ENCODE measurements around the gene ZNF608. TPM values are rescaled to one million over a fixed set of nuclear protein-coding genes. Genes with fewer than 3 reads are reported as not detected.

ZNF608 gene
- polyA plus RNA-seq, 3 donors from 2014 or later = not detected

DNA sequence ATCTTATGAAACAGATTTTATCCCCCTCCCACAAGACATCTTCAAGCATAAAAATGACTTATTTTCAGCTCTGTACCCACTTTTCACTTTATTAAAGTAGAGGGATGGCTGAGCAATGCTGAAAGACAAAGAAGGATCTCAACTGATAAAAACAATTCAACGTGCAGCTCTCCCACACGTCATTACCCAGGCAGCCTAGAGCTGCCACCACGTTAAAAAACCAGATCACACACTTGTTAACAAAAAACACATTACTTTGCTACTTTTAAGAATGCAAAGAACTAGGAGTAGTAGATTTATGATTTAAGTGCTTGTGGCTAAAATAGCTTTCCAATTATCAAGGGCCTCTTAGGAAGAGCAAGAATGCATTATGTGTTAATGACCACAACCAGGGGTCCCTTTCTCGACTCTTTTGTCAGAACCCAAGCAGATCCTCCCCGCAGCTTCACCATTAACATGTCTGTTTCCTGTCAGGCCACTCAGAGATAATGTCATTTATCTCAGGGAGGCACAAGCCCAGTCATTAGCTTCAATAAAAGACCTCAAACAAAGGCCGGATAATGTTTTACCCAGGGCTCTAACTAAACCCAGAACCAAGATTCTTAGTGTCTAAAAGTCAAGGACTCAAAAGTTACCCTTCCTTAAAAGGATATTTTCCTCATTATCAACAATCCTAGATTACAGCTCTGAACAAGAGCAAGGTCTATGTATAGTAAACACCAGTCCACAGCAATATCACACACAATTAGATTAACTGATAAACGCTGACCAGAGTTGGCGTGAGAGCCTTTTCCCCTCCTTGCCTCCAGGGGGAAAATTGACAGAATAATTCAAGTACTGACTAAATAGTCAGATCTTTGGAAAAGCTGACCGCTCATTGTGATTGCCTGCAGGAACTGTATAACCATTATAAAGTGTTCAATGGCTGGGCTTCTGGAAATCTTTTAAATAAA lies 7.5 kb downstream of the ZNF608 start:
- DNase-seq = no peak
- Mint-ChIP-seq H3K36me3 (peaks cover 0 to 4% (median 3%) of the 10 kb centered on the region in 3 donors), H3K9me3 (peaks cover 0 to 5% (median 2%) of the 10 kb centered on the region in 6 donors), H3K4me3 (no peak overlapping the region), H3K27me3 (ENCODE audit: low read depth in 3 of 3) (peaks cover 8 to 16% (median 14%) of the 10 kb centered on the region in 3 donors), H3K27ac (no peak overlapping the region), H3K4me1 (peaks cover 0 to 4% of the 10 kb centered on the region in 2 donors)

DNA sequence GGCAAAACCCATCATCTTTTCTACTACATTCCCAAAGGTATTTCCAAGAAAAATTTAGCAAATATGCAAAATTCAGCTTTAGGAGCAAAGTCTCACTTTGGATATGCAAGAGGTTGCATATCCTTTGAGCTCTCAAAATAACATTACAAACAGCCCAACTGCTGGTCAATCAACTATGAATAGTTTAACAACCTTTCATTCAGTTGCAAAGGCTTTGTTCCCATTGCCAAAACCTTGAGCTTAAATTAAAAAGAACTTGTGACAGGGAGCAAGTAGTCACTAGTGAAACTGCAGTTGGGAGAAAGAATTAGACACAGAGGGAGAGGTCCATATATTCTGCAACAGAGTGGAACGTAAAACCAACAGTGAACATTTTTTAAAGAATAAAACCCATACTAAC lies 8.8 kb downstream of the ZNF608 start:
- H3K27me3 Mint-ChIP-seq (ENCODE audit: low read depth in 3 of 3) = peaks cover 8 to 27% (median 16%) of the 10 kb centered on the region in 3 donors
- no peak overlapping the region for H3K4me3 Mint-ChIP-seq
- H3K36me3 Mint-ChIP-seq = peaks cover 0 to 4% (median 3%) of the 10 kb centered on the region in 3 donors
- H3K27ac Mint-ChIP-seq = no peak overlapping the region
- H3K4me1 Mint-ChIP-seq = peaks cover 0 to 4% of the 10 kb centered on the region in 2 donors
- peaks cover 0 to 5% (median 2%) of the 10 kb centered on the region in 6 donors for H3K9me3 Mint-ChIP-seq
- DNase-seq = no peak

DNA sequence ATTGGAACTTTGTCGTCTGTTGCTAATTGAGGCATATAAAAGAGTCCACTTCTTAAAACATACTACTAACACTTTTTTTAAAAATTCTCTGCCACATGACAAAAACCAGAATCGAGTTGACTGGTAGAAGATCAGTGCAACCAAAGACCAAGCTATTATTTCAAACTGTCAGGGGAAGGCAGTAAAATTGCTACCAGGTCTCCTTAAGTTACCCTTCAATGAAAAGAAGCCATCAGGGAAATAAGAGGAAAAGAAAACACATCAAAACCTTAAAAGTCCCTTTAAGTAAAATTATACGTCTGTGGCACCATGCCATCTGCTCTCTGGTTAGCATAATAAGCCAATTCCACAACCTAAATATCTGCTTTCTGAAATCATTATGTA lies 9.6 kb downstream of the ZNF608 start:
- Mint-ChIP-seq H3K36me3 (peaks cover 0 to 4% (median 3%) of the 10 kb centered on the region in 3 donors), H3K27me3 (ENCODE audit: low read depth in 3 of 3) (peaks cover 8 to 27% (median 17%) of the 10 kb centered on the region in 3 donors), H3K9me3 (peaks cover 0 to 5% (median 2%) of the 10 kb centered on the region in 6 donors), H3K4me3 (no peak overlapping the region), H3K27ac (no peak overlapping the region), H3K4me1 (peaks cover 0 to 4% of the 10 kb centered on the region in 2 donors)
- DNase-seq = no peak

GRCh38 chr5:124736082-124736804 lies 10.2 kb downstream of the ZNF608 start:
- DNase-seq = no peak
- Mint-ChIP-seq H3K27ac (no peak overlapping the region), H3K4me3 (no peak overlapping the region), H3K36me3 (peaks cover 0 to 3% (median 1%) of the 10 kb centered on the region in 3 donors), H3K9me3 (peaks cover 0 to 4% (median under 1%) of the 10 kb centered on the region in 6 donors), H3K4me1 (peaks cover 0 to 4% of the 10 kb centered on the region in 2 donors), H3K27me3 (ENCODE audit: low read depth in 3 of 3) (peaks cover 8 to 26% (median 17%) of the 10 kb centered on the region in 3 donors)

DNA sequence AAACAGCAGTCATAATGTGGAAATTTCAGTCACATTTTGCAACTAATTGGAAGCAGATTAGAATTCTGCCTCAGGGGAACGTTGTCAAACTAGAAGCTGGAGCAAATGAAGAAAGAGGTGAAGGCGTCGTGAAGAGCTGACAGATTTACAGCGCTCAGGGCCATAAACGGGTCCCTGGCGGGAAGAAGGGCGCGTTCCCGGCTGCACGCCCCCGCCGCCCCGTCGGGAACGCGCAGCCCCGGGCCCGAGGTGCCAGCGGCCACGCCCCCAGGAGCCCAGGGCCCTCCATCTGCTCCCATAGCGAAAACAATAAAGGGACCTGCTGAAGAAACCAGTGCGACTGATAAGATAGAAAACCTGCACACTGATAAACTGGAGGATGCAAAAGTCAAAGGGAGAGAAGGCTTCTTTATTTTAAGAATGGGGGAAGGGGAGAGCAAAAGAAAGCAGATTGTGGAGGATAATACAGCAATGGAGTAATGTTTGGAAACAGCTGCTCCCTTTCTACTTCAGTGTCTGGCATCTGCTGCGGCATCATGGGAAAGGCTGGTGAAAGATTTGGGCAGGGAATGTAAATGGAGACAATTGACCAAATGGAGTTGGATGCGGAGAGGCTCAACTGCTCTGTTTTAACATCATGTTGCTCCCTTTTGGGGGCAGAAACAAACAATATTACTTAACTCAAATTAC lies 11.1 kb downstream of the ZNF608 start:
- no peak for DNase-seq
- no peak overlapping the region for H3K27ac Mint-ChIP-seq
- peaks cover 0 to 3% (median 0%) of the 10 kb centered on the region in 3 donors for H3K36me3 Mint-ChIP-seq
- H3K4me3 Mint-ChIP-seq = peak overlapping the region in 1 of 5 donors; percentile 45
- peaks cover 8 to 20% (median 17%) of the 10 kb centered on the region in 3 donors for H3K27me3 Mint-ChIP-seq (ENCODE audit: low read depth in 3 of 3)
- H3K4me1 Mint-ChIP-seq = peaks cover 0 to 4% of the 10 kb centered on the region in 2 donors
- no peaks in the 10 kb centered on the region for H3K9me3 Mint-ChIP-seq

- DNase-seq = no peak
- Mint-ChIP-seq H3K9me3 (no peaks in the 10 kb centered on the region), H3K36me3 (peaks cover 0 to 3% (median 0%) of the 10 kb centered on the region in 3 donors), H3K27ac (no peak overlapping the region), H3K4me3 (peak overlapping the region in 1 of 5 donors; percentile 45), H3K4me1 (peaks cover under 1 to 10% of the 10 kb centered on the region in 2 donors), H3K27me3 (ENCODE audit: low read depth in 3 of 3) (peaks cover 11 to 20% (median 17%) of the 10 kb centered on the region in 3 donors)
Measured at GRCh38 chr5:124734574-124735168, 11.8 kb downstream of the ZNF608 start.

- H3K27me3 Mint-ChIP-seq (ENCODE audit: low read depth in 3 of 3) = peaks cover 8 to 20% (median 16%) of the 10 kb centered on the region in 3 donors
- H3K9me3 Mint-ChIP-seq = no peaks in the 10 kb centered on the region
- no peak overlapping the region for H3K4me3 Mint-ChIP-seq
- H3K36me3 Mint-ChIP-seq = peaks cover 0 to 3% (median 0%) of the 10 kb centered on the region in 3 donors
- no peak overlapping the region for H3K27ac Mint-ChIP-seq
- H3K4me1 Mint-ChIP-seq = peaks cover 2 to 13% of the 10 kb centered on the region in 2 donors
- DNase-seq = no peak
Measured at GRCh38 chr5:124733329-124733650, 13.1 kb downstream of the ZNF608 start.

- Mint-ChIP-seq H3K4me3 (no peak overlapping the region), H3K27me3 (ENCODE audit: low read depth in 3 of 3) (peaks cover 8 to 20% (median 14%) of the 10 kb centered on the region in 3 donors), H3K27ac (no peak overlapping the region), H3K36me3 (peaks cover 0 to 3% (median 0%) of the 10 kb centered on the region in 3 donors), H3K4me1 (peaks cover 2 to 13% of the 10 kb centered on the region in 2 donors), H3K9me3 (no peaks in the 10 kb centered on the region)
- DNase-seq = no peak
Measured at GRCh38 chr5:124732428-124733328, 13.8 kb downstream of the ZNF608 start.

DNA sequence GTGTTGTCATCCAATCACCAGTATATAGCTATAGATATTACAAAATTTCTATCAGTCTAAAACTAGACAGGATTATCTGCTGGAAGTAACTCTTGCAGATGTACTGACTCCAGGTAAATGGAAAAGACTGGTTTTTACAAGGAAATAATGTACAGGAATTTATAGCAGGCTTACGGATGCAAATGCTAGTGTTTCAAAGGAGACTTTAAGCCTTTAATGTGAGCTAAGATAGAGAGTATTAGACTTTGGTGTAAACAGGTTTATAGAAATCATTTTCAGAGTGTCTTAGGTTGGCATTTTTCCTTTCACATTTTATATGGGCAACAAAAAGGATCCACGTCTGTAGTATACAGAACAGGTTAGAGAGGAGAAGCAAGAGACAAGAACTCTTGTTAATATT lies 16.1 kb downstream of the ZNF608 start:
- DNase-seq = no peak
- Mint-ChIP-seq H3K27me3 (ENCODE audit: low read depth in 3 of 3) (peaks cover 4 to 20% (median 7%) of the 10 kb centered on the region in 3 donors), H3K27ac (no peak overlapping the region), H3K4me1 (peaks cover 2 to 13% of the 10 kb centered on the region in 2 donors), H3K4me3 (no peak overlapping the region), H3K36me3 (peaks cover 0 to 5% (median under 1%) of the 10 kb centered on the region in 3 donors), H3K9me3 (peaks cover 0 to 3% (median 0%) of the 10 kb centered on the region in 6 donors)

- peaks cover 3 to 20% (median 9%) of the 10 kb centered on the region in 3 donors for H3K27me3 Mint-ChIP-seq (ENCODE audit: low read depth in 3 of 3)
- peaks cover 0 to 5% (median 0%) of the 10 kb centered on the region in 3 donors for H3K36me3 Mint-ChIP-seq
- H3K9me3 Mint-ChIP-seq = peaks cover 0 to 3% (median 0%) of the 10 kb centered on the region in 6 donors
- H3K4me1 Mint-ChIP-seq = peaks cover 2 to 10% of the 10 kb centered on the region in 2 donors
- H3K4me3 Mint-ChIP-seq = no peak overlapping the region
- H3K27ac Mint-ChIP-seq = no peak overlapping the region
- no peak for DNase-seq
Measured at GRCh38 chr5:124729720-124730359, 16.6 kb downstream of the ZNF608 start.

DNA sequence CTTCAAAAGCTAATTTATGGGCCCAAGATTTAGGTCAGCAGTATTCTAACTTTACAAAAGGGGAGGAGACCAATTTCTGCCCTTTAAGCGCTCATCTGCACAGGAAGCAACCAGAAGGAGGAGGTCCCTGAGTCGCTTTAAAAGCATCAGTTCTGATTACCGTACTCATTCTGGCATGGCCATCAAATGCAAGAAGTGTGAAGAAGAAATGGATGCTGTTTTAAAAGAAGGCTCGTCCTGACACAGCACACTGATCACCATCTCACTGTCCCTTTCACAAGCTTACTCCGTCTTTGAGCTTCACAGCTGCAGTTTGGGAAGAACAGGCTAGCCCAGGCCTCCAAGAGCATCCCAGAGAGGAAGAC lies 17.5 kb downstream of the ZNF608 start:
- no peak for DNase-seq
- Mint-ChIP-seq H3K27me3 (ENCODE audit: low read depth in 3 of 3) (peaks cover 3 to 15% (median 9%) of the 10 kb centered on the region in 3 donors), H3K4me1 (peaks cover 2 to 9% of the 10 kb centered on the region in 2 donors), H3K36me3 (peaks cover 0 to 5% (median 0%) of the 10 kb centered on the region in 3 donors), H3K9me3 (peaks cover 0 to 3% (median 0%) of the 10 kb centered on the region in 6 donors), H3K27ac (no peak overlapping the region), H3K4me3 (no peak overlapping the region)
